Superior temporal gyrus (tissue), 1 donor: Measurements from ENCODE around the gene HTR3C.
"Not testable (repeated sequence)": the region's sequence is repeated elsewhere in the genome, so short reads cannot be mapped to it uniquely, and the experiment has no call there.

Experiments
- DNase-seq: peaks from one replicate; pipeline ENCODE4 v3.0.0-alpha.2; 2016; ENCODE audit errors: extremely low spot score

The HTR3C gene, protein sequence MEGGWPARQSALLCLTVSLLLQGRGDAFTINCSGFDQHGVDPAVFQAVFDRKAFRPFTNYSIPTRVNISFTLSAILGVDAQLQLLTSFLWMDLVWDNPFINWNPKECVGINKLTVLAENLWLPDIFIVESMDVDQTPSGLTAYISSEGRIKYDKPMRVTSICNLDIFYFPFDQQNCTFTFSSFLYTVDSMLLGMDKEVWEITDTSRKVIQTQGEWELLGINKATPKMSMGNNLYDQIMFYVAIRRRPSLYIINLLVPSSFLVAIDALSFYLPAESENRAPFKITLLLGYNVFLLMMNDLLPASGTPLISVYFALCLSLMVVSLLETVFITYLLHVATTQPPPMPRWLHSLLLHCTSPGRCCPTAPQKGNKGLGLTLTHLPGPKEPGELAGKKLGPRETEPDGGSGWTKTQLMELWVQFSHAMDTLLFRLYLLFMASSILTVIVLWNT

DNA sequence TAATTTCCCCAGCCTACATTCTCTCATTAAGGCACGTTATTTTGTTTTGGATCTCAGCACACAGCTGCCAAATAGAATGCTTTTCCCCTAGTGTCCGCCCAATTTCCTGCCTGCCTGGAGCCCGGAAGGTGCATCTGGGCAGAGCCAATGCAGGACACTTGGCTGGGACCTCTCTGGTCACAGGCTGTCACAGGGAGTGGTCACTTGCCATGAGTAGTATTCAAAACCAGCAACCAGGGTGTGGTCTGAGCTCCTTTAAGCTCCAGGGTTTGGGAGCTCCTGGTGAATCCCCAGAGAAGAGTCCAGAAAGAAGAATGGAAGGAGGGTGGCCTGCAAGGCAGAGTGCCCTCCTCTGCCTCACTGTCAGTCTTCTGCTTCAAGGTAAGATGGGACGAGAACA, at the start of gene HTR3C:
HTR3C (plus strand) TSS at position 281 of the 400 bp plus-strand sequence; CDS start at position 315, 34 bp downstream.
- no peak for DNase-seq

DNA sequence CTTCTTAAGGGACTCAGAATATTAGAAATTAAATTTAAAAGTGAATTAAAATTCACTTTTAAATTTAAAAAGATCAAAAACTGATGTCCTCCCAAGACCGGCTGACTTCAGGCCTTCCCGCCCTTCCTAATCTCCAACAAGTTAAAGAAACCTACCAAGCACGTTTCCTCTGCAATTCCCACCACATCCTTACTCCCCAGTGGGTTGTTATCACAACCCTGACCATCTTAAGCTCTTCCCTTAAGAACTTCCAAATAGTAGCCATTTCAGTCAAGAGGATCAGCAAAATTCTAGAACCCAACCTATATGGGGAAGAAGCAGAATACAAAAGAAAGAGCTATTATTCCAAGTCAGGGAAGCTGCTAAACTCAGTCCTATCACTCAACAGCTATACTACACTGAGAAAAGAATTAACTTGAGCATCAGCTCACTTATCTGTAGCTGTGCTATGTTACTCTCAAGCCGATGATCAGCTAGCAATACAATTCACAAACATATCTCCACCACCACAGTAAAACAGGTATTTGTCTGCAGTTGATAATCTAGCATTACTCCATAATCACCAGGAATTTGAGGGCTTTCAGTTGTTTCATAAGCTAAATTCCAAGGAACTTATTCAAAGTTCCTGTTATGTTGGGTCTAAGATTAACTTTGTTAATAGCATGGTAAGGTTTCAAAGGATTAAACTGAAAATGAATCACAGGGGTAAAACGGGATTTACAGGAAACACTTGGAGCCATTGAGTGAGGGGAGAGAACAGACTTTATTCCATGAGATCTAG, 49.5 kb upstream of the HTR3C start:
- no peak for DNase-seq

DNA sequence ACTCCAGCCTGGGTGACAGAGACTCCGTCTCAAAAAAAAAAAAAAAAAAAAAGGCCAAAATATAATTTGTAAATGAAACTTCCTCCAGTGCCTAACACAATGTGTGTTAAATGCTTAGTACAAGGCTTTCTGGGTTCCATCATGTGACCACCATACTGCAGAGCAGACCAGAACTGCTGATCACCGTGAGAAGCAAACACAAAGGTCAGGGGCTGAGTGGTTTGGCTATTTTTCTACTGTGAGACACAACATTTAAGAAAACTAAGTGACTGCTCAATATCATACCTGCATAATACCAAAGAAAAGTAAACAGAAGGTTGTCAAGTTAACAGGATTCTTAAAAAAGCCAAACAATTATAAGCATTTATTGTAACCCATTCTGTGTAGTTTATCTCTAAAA, 48.4 kb upstream of the HTR3C start:
- no peak for DNase-seq

DNA sequence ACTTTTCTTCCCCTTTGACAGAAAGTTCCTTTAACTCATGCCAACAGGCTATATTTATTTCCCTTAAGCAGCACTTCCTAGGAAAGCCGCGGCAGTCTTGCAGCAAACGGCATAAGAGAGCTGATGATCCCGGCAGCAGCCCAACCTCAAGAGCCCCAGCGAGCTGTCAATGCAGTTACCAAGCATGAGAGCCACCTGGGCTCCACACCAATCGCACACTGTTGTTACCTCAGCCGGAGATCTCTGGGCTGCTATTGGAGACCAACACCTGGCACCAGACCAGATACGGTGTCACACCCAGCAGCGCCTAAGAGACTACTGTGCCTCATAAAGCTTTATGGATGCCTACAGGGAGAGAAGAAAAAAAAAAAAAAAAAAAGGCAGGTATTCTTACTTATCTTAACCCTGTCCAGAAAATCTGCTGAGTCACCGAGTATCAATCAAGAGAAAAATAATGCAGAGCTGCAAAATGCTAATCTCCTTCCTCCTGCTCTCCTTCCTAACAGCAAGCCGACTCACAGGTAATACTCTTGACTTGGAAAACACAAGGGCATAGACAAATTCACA, 46.8 kb upstream of the HTR3C start:
- peak; percentile 44 for DNase-seq

DNA sequence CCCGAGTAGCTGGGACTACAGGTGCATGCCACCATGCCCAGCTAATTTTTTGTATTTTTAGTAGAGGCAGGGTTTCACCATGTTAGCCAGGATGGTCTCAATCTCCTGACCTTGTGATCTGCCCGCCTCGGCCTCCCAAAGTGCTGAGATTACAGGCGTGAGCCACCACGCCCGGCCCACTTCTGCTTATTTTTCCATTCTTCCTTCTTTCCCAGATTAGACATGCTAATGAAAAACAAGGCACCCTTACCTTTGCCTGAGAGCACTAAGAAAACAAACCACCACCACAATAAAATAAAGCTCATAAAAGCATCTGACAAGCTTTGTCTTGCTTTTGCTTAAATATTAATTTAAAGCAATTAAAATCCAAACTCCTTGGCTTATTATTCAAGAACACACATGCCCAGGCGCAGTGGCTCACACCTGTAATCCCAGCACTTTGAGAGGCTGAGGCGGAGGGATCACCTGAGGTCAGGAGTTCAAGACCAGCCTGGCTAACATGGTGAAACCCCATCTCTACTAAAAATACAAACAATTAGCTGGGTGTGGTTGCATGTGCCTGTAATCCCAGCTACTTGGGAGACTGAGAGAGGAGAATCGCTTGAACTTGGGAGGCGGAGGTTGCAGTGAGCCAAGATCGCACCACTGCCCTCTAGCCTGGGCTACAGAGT, 45.6 kb upstream of the HTR3C start:
- not testable (repeated sequence) for DNase-seq

DNA sequence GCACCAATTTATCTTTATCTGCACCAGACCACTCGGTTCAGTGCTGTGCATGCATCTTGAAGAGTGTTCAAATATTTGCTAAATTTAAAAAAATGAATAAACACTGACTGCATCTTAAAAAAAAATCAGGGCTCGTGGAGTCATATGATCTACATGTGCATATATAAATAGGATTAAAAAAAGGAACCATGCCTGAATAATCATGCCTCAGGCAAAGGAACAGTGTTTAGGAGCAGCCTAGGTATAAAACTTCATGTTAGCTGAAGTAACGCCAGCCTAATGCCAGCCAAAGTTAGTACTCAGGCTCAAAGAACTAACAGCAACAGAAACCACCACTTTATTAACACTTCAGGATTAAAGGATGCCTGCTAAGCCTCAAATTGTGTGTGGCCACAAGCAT, 44.7 kb upstream of the HTR3C start:
- DNase-seq, result no peak

DNA sequence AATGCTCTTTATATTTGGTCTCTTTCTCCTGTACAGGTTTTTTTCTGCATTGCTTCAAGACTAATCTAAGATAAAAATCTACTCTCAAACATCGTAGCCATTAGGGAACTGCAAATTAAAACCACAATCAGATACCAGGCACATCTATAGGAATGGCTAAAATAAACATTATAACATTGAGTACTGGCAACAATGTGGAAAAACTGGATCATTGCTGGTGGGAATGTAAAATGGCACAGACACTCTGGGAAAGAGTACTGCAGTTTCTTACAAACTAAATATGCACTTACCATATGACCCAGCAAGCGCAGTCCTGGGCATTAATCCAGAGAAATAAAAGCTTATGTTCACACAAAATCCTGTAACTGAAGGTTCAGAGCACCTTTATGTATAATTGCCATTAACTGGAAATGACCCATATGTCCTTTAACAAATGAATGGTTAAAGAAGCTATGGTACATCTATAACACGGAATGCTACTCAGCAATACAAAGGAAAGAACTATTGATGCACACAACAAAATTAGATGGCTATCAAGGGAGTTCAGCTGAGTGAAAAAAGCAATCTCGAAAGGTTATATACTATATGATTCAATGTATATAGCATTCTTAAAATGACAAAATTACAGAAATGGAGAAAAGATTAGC, 41.5 kb upstream of the HTR3C start:
- DNase-seq, result no peak

DNA sequence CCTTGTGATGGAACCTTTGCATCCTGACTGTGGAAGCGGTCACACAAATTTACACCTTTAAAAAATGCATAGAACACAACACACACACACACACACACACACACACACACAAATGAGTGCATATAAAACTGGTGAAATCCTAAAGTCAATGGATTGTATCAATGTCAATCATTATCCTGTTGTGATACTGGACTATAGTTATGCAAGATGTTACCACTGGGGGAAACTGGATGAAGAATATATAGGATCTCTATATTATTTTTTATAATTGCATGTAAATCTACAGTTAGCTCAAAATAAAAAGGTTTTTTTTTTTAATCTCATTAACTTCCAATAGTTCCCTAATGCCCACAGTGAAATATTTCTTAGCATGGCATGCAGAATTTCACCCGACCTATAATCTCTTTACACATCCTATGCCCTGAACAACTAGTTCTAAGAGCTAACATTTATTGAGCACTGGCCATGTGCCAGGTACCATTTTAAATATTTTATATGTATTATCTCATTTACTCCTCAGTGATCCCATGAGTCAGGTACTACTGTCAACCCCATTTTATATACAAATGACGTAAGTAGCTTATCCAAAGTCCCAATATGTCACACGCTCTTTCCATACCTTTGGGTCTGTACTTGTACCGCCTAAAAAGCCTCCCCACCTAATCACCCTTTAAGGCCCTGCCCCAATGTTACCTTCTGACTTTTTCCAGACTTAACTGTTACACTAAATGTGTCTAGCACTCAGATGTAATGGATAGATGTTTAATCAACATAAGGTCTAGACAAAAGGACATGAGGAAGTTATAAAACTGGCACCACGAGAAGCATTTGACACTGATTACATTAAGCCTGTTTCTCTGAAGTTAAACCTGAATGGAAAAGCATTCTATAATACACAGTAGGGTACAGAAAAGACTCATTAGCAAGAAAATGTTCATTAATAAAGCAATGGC, 40.6 kb upstream of the HTR3C start:
- no peak for DNase-seq

DNA sequence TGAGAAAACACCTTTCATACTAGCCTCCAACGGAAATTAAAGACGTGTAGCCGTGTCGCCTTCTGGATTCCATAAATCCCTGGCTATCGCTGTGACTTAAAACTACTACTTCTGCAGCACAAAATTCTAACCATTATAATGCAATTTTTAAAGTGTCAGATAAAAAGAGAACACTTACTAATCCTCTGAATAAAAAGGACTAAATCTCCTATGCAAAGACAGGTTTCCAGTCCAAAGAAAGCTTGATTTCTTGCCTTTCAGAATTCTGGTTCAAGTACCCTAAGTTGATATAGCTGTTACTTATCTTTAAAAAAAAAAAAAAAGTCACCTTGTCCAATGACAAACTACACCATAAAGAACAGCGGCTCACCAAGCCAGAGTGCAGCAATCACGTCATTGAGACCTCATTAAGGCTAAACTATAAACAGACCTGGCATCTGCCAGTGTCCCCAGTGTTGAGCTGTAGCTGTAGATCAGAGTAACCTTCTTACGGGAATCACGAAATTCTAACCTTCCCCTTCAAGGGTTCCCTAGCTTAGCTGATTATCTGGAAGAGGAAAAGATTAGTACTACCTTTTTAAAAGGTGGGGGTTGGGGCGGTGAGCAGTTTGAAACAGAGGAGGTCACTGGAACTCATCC, 37.3 kb upstream of the HTR3C start:
- no peak for DNase-seq

DNA sequence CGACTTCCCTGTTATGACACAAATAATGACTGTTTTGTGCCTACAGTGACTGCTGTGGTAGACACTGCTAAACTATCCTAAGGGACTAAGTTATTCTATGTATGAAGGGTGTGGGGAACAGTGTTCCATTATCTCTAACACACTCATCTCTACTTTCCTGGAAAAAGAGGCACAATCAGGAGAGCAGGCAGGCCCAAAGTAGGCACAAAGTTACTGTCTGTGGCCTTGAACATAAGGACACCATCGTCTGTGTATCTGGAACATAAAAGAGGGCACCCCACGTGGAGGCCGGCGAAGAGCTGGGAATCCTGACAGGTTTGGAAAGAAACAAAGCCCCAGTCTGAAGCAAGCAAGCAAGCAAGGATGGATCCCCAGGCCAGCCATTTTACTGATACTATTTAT, 36.7 kb upstream of the HTR3C start:
- no peak for DNase-seq

DNA sequence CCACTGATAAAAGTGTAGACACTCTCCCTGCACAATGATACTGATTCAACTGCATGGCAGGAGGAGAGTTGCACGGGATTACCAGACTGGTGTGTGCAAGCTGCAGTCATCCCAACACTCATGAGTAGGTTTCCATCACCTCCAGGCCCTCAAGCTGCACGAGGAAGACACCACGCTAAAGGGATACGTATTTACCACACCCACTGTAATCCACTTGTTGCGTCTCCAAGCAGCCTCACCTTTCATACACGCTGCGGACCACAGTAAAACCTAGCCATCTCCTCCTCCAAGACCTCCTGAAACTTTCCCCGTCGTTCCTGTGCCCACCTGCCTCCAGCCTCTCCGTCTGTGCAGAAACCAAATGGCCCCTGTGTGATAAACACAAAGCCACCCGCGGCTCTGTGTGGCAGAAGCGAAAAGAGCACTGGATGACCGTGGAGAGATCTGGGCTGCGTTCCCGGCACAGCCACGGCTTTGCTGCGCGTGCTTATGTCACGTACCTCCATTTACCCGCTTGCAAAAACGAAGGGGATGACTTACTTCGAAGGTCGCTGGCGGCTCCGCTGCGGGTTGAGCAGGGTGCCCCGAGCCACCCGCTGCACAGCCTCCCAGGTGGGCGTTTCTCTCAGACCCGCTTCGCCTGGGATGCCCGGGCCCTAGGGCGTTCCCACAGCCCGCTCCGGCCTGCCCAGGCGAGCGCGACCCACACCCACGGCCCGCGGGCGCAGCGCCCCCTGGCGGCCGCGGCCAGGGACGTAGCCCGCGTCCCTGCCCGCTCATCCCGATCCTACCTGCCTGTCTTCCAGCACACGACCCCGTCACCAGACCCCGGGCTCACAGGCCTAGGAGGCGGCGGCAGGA, 35.8 kb upstream of the HTR3C start:
- peak; percentile 62 for DNase-seq

DNA sequence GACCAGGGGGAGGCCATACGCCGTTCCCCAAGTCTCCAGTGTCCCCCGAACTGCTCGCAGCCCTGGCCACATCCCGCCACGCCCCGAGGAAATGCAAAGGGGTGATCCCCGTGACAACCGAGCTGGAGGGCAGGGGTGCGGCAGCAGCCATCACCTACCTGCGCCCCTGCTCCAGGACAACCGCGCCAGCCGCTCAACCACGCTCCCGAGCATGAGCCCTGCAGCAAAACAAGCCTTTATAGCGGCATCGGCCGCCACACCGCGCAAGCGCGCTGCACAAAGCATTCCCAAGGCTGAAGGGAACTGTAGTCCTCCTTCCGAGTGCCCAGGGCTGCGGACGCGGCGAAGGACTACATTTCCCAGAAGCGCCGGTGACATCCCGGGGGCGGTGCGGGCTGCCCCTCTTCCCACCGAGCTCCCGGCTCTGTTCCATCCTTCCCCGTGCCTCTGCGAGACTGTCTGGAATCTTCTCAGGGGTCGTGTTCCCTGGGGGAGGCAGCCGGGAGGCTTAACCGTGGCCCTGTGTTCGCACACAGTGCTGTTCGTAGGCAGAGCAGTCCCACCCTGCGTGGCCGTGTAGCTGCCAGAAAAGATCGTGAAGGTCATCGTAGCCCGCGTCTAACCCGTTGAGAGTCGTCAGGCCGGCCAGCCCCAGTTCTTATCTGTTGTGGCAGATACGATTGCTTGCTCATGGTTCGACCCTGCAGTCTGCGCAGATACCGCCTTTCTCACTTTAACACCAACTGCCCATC, 35.0 kb upstream of the HTR3C start, which contains the start of gene ABCC5:
ABCC5 (minus strand) TSS at position 213 of the 752 bp plus-strand sequence. CDS start 3,492 bp downstream, outside the sequence.
- DNase-seq, result peak; percentile 97

DNA sequence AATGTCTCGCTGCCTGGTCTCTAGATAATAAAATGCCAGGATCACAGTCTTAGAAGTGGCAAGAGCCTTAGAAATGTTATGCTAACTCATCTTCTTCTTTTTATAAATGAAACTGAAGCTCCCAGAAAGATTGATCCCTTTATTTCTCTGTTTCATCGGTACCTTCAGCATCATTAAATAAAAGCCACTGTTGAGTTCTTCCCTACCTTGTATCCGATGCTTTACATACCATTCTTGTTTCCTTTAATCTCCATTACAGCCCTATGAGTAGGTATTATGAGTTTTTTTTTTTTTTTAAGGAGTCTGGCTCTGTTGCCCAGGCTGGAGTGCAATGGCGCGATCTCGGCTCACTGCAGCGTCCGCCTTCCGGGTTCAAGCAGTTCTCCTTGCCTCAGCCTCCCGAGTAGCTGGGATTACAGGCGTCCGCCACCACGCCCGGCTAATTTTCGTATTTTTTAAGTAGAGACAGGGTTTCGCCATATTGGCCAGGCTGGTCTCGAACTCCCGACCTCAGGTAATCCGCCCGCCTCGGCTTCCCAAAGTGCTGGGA, 34.3 kb upstream of the HTR3C start:
- no peak for DNase-seq

DNA sequence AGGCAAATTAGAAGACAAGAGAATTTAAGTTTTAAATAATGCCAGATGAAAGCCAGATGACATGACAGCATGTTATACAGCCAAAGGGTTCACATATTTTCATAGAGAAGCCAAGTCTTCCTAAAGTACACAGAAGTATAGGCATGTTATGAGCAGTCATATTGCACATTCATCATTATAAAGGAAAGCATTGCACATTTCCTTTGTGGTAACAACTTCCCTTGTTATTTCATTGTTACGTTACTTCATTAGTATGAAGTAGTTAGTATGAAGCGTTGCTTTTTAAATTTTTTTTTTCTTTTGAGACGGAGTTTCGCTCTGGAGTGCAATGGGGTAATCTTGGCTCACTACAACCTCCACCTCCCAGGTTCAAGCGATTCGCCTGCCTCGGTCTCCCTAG, 30.5 kb upstream of the HTR3C start:
- no peak for DNase-seq

DNA sequence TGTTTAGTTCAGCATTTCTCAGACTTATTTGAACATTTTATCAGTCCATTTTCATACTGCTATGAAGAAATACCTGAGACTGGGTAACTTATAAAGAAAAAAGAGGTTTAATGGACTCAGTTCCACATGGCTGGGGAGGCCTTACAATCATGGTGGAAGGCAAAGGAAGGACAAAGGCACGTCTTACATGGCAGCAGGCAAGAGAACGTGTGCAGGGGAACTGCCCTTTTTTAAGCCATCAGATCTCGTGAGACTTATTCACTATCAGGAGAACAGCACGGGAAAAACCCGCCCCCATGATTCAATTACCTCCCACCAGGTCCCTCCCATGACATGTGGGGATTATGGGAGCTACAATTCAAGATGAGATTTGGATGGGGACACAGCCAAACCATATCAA, 27.6 kb upstream of the HTR3C start:
- DNase-seq, result not testable (repeated sequence)

DNA sequence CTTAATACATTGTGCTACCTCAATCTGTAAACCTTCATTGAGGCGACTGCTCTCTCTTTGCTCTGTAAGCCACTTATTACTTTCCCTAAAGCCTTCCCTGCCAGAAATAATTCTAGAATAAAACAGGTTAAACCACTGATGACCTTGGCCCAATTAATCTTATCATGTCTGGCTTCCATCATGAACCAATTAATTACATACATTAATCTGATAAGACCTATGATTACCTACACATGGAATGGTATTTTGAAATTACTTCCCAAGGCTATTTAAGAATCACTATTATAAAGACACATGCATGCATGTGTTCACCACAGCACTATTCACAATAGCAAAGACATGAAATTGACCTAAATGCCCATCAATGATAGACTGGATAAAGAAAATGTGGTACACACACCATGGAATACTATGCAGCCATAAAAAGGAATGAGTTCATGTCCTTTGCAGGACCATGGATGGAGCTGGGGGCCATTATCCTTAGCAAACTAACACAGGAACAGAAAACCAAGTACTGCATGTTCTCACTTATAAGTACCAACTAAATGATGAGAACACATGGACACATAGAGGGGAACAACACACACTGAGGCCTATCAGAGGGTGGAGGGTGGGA, 24.5 kb upstream of the HTR3C start:
- DNase-seq, result not testable (repeated sequence)

DNA sequence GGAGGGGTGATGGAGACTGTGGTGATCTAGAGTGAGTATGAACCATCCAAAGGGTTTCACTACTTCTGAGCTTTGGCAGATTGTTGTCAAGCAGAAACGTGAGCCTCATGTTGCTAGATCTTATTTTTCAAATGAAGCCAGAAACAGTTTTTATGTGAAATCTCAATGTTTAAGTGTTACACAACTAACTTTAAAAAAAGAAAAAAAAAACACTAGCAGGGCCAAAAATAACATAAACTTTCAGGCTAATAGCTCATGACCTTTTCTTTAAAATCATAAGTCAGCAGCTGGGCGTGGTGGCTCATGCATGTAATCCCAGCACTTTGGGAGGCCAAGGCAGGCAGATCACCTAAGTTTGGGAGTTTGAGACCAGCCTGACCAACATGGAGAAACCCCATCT, 23.4 kb upstream of the HTR3C start:
- no peak for DNase-seq
